ENCODE results near the gene CD84. TPM values are rescaled to one million over a fixed set of nuclear protein-coding genes. Genes with fewer than 3 reads are reported as not detected.

Gene CD84
- polyA plus RNA-seq, 3 donors = 14.5 to 33.5 (median 31.8) TPM

DNA sequence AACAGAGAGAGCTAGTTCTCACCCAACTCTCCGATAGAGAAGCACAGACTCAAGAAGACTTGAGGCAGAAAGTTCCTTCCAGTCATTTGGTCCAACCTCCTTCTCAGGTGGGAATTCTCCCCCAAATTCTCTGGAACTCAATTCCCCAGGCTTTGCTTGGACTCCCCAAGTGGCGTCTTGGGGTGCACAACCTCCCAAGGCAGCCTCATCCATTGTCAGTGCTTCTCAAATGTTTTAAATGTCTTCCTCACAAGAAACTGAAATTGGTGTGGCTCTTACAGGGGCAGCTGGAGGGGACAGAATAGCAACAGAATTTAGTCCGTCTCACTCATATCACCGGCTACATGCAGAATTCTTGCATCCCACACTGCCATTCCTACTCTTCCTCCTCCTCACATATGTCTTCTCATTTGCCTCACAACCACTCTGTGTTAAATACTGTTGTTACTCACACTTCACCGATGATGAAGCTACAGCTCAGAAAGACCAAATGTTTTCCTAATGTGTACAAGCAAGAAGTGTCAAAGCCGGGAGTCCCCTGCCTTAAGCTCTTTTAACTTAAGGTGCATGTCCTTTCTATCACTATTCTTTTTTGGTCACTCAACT lies 33.4 kb upstream of the CD84 start:
- Mint-ChIP-seq H3K27ac (no peak overlapping the region), H3K27me3 (ENCODE audit: low read depth in 3 of 3) (peaks cover 0 to 5% (median 2%) of the 10 kb centered on the region in 3 donors), H3K4me3 (no peak overlapping the region), H3K9me3 (no peaks in the 10 kb centered on the region), H3K36me3 (no peaks in the 10 kb centered on the region), H3K4me1 (peaks cover 4% of the 10 kb centered on the region)
- no peak for DNase-seq
- no peak for TF ChIP-seq CTCF (IDR thresholded peaks at IDR 0.05)
- H3K9me3 ChIP-seq (replicated peaks in 1 of 2; ENCODE audit: control insufficient read depth in 1 of 2, insufficient read depth in 1 of 2, low read length in 2 of 2) = no peaks in the 10 kb centered on the region
- intact Hi-C loops (cut with micrococcal nuclease) = no loop called here
- H3K27me3 ChIP-seq (ENCODE audit: control insufficient read depth in 2 of 2, insufficient read depth in 2 of 2, low read length in 2 of 2) = no peaks in the 10 kb centered on the region
- H3K4me3 ChIP-seq (replicated peaks in 1 of 3; ENCODE audit: low read depth in 2 of 3, low read length in 3 of 3) = no peak overlapping the region
- no peaks in the 10 kb centered on the region for H4K20me1 ChIP-seq (ENCODE audit: insufficient read depth, low read length)
- no peak overlapping the region for H3K4me2 ChIP-seq (replicated peaks; ENCODE audit: extremely low read depth, low read length, poor library complexity, severe bottlenecking)
- 98% methylated on average over 4 of the region's 6 CpGs for WGBS (ENCODE audit: insufficient coverage)
- no peak overlapping the region for H3K27ac ChIP-seq (ENCODE audit: low read depth in 1 of 2, low read length in 2 of 2)
- peaks cover 3 to 4% of the 10 kb centered on the region in 2 donors for H3K4me1 ChIP-seq (ENCODE audit: control insufficient read depth in 1 of 2, insufficient read depth in 2 of 2, low read length in 2 of 2)
- no peak overlapping the region for H2AFZ ChIP-seq (ENCODE audit: insufficient read depth, low read depth, low read length, poor library complexity, severe bottlenecking)
- H3K36me3 ChIP-seq (replicated peaks in 1 of 2; ENCODE audit: control insufficient read depth in 1 of 2, insufficient read depth in 2 of 2, low read length in 2 of 2) = no peaks in the 10 kb centered on the region
- H3K79me2 ChIP-seq (ENCODE audit: insufficient read depth, low read length) = no peaks in the 10 kb centered on the region
- H3K9ac ChIP-seq (ENCODE audit: insufficient read depth, low read length, poor library complexity, severe bottlenecking) = no peak overlapping the region

- Histone ChIP-seq H3K4me2 (replicated peaks; ENCODE audit: extremely low read depth, low read length, poor library complexity, severe bottlenecking) (no peak overlapping the region), H3K27ac (ENCODE audit: low read depth in 1 of 2, low read length in 2 of 2) (no peak overlapping the region), H3K27me3 (ENCODE audit: control insufficient read depth in 2 of 2, insufficient read depth in 2 of 2, low read length in 2 of 2) (no peaks in the 10 kb centered on the region), H3K79me2 (ENCODE audit: insufficient read depth, low read length) (no peaks in the 10 kb centered on the region), H3K4me1 (ENCODE audit: control insufficient read depth in 1 of 2, insufficient read depth in 2 of 2, low read length in 2 of 2) (no peaks in the 10 kb centered on the region), H3K4me3 (replicated peaks in 1 of 3; ENCODE audit: low read depth in 2 of 3, low read length in 3 of 3) (no peak overlapping the region), H3K9ac (ENCODE audit: insufficient read depth, low read length, poor library complexity, severe bottlenecking) (no peak overlapping the region), H3K9me3 (replicated peaks in 1 of 2; ENCODE audit: control insufficient read depth in 1 of 2, insufficient read depth in 1 of 2, low read length in 2 of 2) (no peaks in the 10 kb centered on the region), H3K36me3 (replicated peaks in 1 of 2; ENCODE audit: control insufficient read depth in 1 of 2, insufficient read depth in 2 of 2, low read length in 2 of 2) (no peaks in the 10 kb centered on the region), H2AFZ (ENCODE audit: insufficient read depth, low read depth, low read length, poor library complexity, severe bottlenecking) (no peak overlapping the region), H4K20me1 (ENCODE audit: insufficient read depth, low read length) (no peaks in the 10 kb centered on the region)
- H3K4me1 Mint-ChIP-seq = peaks cover 7% of the 10 kb centered on the region
- peaks cover 0 to 3% of the 10 kb centered on the region in 2 donors for H3K36me3 Mint-ChIP-seq
- H3K9me3 Mint-ChIP-seq = no peaks in the 10 kb centered on the region
- H3K27ac Mint-ChIP-seq = no peak overlapping the region
- intact Hi-C loops (cut with micrococcal nuclease) = no loop called here
- H3K4me3 Mint-ChIP-seq = no peak overlapping the region
- H3K27me3 Mint-ChIP-seq (ENCODE audit: low read depth in 3 of 3) = peaks cover 0 to 5% (median 2%) of the 10 kb centered on the region in 3 donors
- TF ChIP-seq CTCF (IDR thresholded peaks at IDR 0.05) = no peak
- no peak for DNase-seq
- WGBS (ENCODE audit: insufficient coverage) = 36% methylated on average over 1 of the region's 1 CpG
These were observed 31.4 kb upstream of the CD84 start for GRCh38 chr1:160610569-160611242.

Measured in CD14-positive monocyte (primary cell).